ENCODE measurements around the gene SPI1.

GRCh38 chr11:47408598-47409439 lies 30.5 kb upstream of the SPI1 start:
- TF ChIP-seq CTCF (optimal IDR thresholded peaks at IDR 0.05 in 1 of 3, IDR thresholded peaks at IDR 0.05 in 1 of 3, conservative IDR thresholded peaks at IDR 0.05 in 1 of 3; ENCODE audit: extremely low read depth in 1 of 3, insufficient read depth in 2 of 3, low read length in 3 of 3) (no peak), EZH2 (IDR thresholded peaks at IDR 0.05; ENCODE audit: low read length) (no peak)

Measured in keratinocyte (primary cell).